ENCODE measurements around the gene RIIAD1. TPM values are rescaled to one million over a fixed set of nuclear protein-coding genes. Genes with fewer than 3 reads are reported as not detected.
"Not testable (repeated sequence)": the region's sequence is repeated elsewhere in the genome, so short reads cannot be mapped to it uniquely, and the experiment has no call there.

RIIAD1 gene
- total RNA-seq, 1 donor from 2014 or later = not detected

GRCh38 chr1:151711044-151711800 is 10.1 kb upstream of the RIIAD1 start:
- no peak for ATAC-seq

DNA sequence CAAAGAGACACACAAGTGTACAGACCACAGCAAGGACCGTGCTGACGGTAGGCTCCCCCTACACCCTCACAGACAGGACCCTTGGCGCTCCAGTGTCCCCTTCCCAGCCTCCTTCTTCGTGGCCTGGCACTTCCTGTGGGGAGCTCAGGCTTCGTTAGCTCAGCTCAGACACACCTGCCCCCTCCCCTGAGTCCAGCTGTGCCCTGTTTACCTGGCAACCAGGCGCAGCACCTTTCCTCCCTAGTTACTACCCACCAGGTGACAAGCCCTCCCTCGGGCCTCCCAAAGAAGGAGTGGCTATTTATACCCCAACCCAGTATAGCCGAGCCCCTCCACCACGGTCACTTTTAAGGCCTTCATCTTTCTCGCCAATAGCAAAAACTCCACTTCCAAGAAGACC is 9.4 kb upstream of the RIIAD1 start:
- no peak for ATAC-seq

DNA sequence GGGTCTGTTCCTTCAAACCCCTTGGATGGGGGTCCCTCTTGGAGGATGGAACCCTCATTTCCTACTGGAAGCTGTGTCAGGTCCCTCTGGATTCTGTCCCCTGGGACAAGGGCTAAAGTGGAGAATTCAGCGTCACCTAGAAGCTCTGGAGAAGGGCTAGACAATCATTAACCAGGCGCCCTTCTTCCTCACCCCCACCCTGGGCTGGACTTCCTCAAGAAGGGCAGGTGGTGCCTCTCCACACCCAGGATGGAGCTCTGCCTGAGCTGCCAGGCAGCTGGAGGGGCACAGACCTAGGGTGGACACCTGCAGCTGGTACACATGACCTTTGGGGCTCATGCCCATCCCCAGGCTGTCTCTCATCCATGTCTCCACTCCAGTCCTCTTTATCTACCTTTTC is 8.3 kb upstream of the RIIAD1 start:
- no peak for ATAC-seq

GRCh38 chr1:151713874-151714273 is 7.4 kb upstream of the RIIAD1 start:
- peak; percentile 73 for ATAC-seq

- ATAC-seq = no peak
These were observed 6.2 kb upstream of the RIIAD1 start for GRCh38 chr1:151714820-151715725.

- no peak for ATAC-seq
These were observed 5.5 kb upstream of the RIIAD1 start for GRCh38 chr1:151715726-151716404.

DNA sequence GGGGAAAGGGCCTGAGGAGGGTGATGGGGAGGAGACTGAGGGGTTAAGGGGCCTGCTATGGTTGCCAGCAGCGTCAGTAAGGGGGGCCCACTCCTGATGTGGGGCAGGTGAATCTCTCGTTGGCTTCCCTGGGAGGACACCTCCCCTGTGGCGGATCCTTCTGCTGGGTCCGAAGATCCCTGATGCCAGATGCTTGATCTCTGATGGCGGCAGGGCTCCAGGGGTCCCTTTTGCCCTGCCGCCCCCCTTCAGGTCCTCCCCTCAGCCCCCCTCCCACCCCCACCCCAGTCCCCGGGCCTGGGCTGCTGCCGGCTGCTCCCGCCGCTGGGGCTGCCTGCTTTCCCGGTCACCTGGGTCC is 4.9 kb upstream of the RIIAD1 start:
- ATAC-seq = no peak

- no peak for ATAC-seq
These were observed 4.3 kb upstream of the RIIAD1 start, which contains the start of gene CELF3 for GRCh38 chr1:151716771-151717631. TSS of gene CELF3 (minus strand) at chr1:151716803. CDS start at chr1:151716020, 783 bp downstream.

- no peak for ATAC-seq
These were observed 3.3 kb upstream of the RIIAD1 start for GRCh38 chr1:151718011-151718431.

DNA sequence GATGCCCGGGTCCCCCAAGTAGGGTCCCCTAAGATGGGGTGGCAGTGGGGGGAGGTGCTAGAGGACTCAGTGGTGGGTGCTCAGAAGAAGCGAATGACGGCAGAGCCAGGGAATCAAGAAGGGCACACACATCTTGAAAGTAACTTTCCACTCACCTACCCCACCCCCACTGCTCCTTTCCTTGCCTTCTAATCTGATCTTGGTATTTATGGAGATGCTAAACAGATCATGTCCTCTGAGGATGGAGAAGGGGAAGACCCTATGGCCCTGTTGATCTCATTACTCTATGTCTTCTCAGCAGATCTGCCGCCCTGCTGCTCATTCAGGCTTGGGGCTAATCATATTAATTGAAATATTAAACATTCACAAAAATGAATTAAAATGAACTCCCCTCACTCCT is 2.7 kb upstream of the RIIAD1 start:
- ATAC-seq = no peak

- ATAC-seq = no peak
These were observed 1.2 kb upstream of the RIIAD1 start for GRCh38 chr1:151720125-151720524.

- no peak for ATAC-seq
These were observed 768 bp upstream of the RIIAD1 start for GRCh38 chr1:151720554-151720953.

DNA sequence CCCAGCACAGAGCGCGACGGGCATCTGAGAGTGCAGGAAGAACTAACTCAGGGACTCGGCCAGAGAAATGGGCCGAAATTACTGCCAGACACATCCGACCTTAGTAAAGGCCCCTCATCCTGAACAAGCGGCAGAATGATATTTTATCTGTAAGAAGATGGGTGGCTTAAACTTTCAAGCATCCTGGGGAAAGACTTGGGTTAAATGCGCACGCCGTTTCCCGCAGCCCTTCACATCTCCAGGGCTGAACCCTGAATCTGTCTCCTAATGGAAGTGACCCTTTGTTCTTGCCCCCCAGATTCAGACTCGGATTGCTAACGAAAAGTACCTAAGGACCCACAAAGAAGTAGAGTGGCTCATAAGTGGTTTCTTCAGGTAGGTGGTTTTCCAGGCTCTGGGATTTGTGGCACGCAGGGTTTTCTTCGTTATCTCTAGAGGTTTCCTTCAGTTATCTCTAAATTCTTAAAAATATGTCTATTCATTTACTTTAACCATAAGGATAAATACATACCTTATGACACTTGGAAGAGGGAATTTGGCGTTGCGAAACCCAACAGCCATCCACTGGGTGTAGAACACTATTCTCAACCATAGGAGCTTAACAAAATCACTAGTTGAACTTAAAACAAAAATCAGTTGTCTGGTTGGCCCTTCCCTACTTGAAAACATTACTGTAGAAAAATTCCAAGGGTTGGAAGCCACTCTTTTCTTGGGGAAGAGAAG is 627 bp downstream of the RIIAD1 start:
- no peak for ATAC-seq

DNA sequence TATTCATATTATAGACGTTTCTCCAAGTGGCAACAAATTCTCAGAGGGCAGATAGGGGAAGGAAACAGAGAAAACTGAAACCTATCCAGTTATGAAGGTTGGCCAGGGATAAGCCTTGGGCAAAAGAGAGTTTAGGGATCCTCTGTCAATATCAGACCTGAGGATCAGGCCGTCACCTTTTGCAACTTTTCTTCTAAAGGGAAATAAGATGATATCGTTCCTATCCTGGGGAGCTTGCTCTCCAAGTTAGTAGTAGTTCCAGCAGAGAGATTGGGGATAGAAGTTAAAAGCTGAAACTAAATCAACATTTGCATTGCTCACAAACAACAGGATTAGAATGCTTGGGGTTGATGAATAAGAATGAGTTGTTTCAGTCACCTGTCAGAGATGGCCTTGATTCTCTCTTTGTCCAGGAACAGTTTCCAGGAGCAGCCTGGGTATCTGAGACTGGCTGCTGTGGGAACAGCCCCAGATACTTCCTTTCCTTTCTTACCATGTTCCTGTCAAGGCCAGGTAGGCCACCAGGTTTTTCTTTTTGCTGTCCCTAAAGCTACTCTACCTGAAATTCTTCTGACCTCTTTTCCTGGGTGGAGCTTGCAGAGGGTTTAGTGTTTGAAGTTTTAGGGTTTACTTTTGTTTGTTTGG is 2.5 kb downstream of the RIIAD1 start:
- peak; percentile 66 for ATAC-seq

GRCh38 chr1:151728151-151729054 is 7.1 kb downstream of the RIIAD1 start:
- ATAC-seq = no peak

DNA sequence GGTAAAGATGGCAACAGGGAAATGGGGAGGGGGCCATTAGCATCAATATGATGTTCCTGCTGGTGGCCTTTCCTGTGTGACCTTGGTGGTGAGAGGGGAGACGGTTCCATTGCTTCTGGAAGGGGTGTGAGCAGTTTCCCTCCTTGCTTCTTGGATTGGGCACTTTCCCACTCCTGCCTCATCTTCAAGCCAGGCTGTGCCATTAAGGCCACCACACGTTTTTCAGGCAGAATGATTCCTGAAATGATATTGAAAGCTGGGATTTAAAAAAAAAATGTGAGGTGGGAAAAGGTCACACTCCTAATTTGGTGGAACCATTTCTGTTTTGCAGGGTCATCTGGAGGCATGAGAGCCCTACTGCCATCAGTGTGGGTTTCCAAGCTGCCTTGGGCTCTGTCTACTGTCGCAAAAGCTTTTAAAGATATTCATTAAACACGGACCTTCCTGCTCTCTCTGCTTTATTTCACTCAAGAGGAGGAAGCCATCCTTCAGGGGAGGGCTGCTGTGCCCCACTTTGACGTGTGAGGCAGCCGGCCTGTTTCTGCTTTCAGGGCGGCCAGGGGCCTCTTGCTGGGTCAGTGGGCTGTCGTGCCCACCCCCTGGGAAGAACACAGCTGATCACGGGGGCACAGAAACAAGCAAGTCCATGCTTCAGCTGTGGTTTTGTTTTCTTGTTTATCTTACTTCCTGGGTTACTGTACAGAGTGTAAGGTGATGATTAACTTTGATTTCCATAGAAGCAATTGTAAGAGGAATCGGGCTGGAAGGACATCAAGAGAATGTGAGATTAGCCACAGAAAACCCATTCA is 8.0 kb downstream of the RIIAD1 start:
- no peak for ATAC-seq

- ATAC-seq = no peak
These were observed 8.6 kb downstream of the RIIAD1 start for GRCh38 chr1:151729966-151730291.

DNA sequence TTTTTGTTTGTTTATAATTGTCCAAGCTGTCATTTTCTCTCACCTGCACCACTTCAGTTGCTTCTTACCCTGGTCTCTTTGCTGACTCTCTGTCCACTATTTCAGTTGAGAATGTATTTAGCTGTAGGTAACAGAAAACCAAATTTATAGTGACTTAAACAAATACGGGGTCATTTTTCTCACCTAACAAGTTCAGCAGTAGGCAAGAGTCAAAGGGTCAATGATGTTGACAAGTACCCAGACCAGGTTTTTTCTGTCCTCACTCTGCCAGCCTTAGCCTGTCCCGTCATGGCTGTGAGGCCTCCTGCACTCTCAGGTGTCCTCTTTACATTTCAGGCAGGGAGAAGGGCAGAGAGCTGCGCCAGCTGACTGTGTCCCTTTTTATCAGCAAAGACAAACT is 11.8 kb downstream of the RIIAD1 start:
- ATAC-seq = no peak

DNA sequence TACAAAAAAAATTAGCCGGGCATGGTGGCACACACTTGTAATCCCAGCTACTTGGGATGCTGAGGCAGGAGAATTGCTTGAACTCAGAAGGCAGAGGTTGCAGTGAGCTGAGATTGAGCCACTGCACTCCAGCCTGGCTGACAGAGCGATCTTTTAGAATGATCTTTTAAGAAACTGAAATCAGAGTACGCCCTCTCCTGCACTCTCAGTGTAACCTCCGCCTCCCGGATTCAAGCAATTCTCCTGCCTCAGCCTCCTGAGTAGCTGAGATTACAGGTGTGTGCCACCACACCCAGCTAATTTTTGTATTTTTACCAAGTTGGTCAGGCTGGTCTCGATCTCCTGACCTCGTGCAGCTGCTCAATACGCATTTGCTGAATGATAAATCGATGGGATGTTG is 12.7 kb downstream of the RIIAD1 start:
- not testable (repeated sequence) for ATAC-seq

Measured in esophagus mucosa (tissue), 1 donor.